SK-N-SH (cell line): ENCODE results near the gene COX7A1. TPM values are rescaled to one million over a fixed set of nuclear protein-coding genes. Genes with fewer than 3 reads are reported as not detected.

Experiments used
- CTCF ChIA-PET: fragments of 300-600, 350-600 bp; formaldehyde crosslinking; extraction: SDS; loops from one replicate; lab custom pipeline; 2021; lab: Yijun Ruan, JAX
- POLR2A ChIA-PET: fragments of 350-600 bp; sonication (Branson Sonifier 250); formaldehyde crosslinking; extraction: SDS; loops from one replicate; lab custom pipeline; 2020; ENCODE audit warnings: antibody characterized with exemption, inconsistent platforms; lab: Yijun Ruan, JAX
- DNase-seq: peaks from one replicate; pipeline ENCODE4 v3.0.0; 2012
- H2AFZ ChIP-seq: fragments of 200-600 bp; sonication (generic); 2 replicates; pipeline ENCODE4 v1.8.1; 2016; ENCODE audit warnings: antibody characterized with exemption, mild to moderate bottlenecking, low read depth
- H3F3A ChIP-seq: fragments of 200-600 bp; sonication (generic); replicated peaks from 2 replicates; pipeline ENCODE3; 2016; ENCODE audit warnings: antibody characterized with exemption, mild to moderate bottlenecking; ENCODE audit not compliant: insufficient read depth
- H3K27ac ChIP-seq, 2 experiments: fragments of 200-500 bp in 1 of 2; fragments of 200-600 bp in 1 of 2; sonication (Bioruptor generic) in 1 of 2; sonication (generic), shearing (Covaris generic) in 1 of 2; 2 replicates each; pipeline versions ENCODE4 v1.5.1 to v1.6.1; 2014 to 2016; ENCODE audit warnings: low read depth in 2 of 2, inconsistent platforms in 1 of 2, low read length in 1 of 2, mild to moderate bottlenecking in 1 of 2, mixed read lengths in 1 of 2
- H3K27me3 ChIP-seq: fragments of 200-600 bp; sonication (generic), shearing (Covaris generic); 2 replicates; pipeline ENCODE4 v1.6.1; 2016; ENCODE audit warnings: mixed run types; ENCODE audit not compliant: insufficient read depth
- H3K36me3 ChIP-seq, 2 experiments: fragments of 200-500 bp in 1 of 2; fragments of 200-600 bp in 1 of 2; sonication (Bioruptor generic) in 1 of 2; sonication (generic) in 1 of 2; replicated peaks in 1 of 2; 2 replicates each; pipeline versions ENCODE3 to v1.5.1; 2014 to 2016; ENCODE audit warnings: low read length in 1 of 2, mild to moderate bottlenecking in 1 of 2; ENCODE audit not compliant: insufficient read depth in 2 of 2, control insufficient read depth in 1 of 2
- H3K4me1 ChIP-seq, 2 experiments: fragments of 200-500 bp in 1 of 2; fragments of 200-600 bp in 1 of 2; sonication (Bioruptor generic) in 1 of 2; sonication (generic), shearing (Covaris generic) in 1 of 2; 2 replicates each; pipeline versions ENCODE4 v1.5.1 to v1.6.1; 2014 to 2016; ENCODE audit warnings: low read depth in 1 of 2, low read length in 1 of 2, mixed run types in 1 of 2; ENCODE audit not compliant: insufficient read depth in 2 of 2, control insufficient read depth in 1 of 2
- H3K4me2 ChIP-seq: fragments of 200-600 bp; sonication (generic), shearing (Covaris generic); 2 replicates; pipeline ENCODE4 v1.6.1; 2017; ENCODE audit warnings: mixed run types
- H3K4me3 ChIP-seq, 2 experiments: fragments of 200-500 bp in 1 of 2; fragments of 200-600 bp in 1 of 2; sonication (Bioruptor generic) in 1 of 2; sonication (generic), shearing (Covaris generic) in 1 of 2; 2 replicates each; pipeline versions ENCODE4 v1.5.1 to v1.8.1; 2014 to 2016; ENCODE audit warnings: low read depth in 2 of 2, inconsistent platforms in 1 of 2, low read length in 1 of 2, mild to moderate bottlenecking in 1 of 2, mixed read lengths in 1 of 2, moderate library complexity in 1 of 2
- H3K79me2 ChIP-seq: fragments of 200-600 bp; sonication (generic); 2 replicates; pipeline ENCODE4 v1.8.1; 2017; ENCODE audit warnings: mild to moderate bottlenecking; ENCODE audit not compliant: insufficient read depth
- H3K9ac ChIP-seq: fragments of 200-600 bp; sonication (generic); 2 replicates; pipeline ENCODE4 v1.6.1; 2017; ENCODE audit warnings: mixed run types
- H3K9me2 ChIP-seq: fragments of 200-600 bp; sonication (generic); 2 replicates; pipeline ENCODE4 v1.6.1; 2017; ENCODE audit warnings: mixed run types
- H3K9me3 ChIP-seq: fragments of 200-600 bp; sonication (generic); 2 replicates; pipeline ENCODE4 v1.6.1; 2017; ENCODE audit warnings: mixed run types, mild to moderate bottlenecking, moderate library complexity
- H4K20me1 ChIP-seq: fragments of 200-600 bp; sonication (generic); 2 replicates; pipeline ENCODE4 v1.6.1; 2017; ENCODE audit warnings: mild to moderate bottlenecking, mixed run types; ENCODE audit not compliant: insufficient read depth
- FOSL2 ChIP-seq: IDR thresholded peaks from 2 replicates; pipeline ENCODE4 v1.4.0; 2012; ENCODE audit warnings: low read depth, mild to moderate bottlenecking, moderate library complexity, borderline replicate concordance
- FOXJ3 ChIP-seq: sonication (generic); formaldehyde crosslinking; IDR thresholded peaks from 2 replicates; pipeline ENCODE4 v1.5.1; 2020; ENCODE audit warnings: mild to moderate bottlenecking, missing genetic modification reagents
- NRF1 ChIP-seq: IDR thresholded peaks from 2 replicates; pipeline ENCODE4 v1.6.1; 2012; ENCODE audit warnings: low read depth, mild to moderate bottlenecking, low read length
- RXRA ChIP-seq: IDR thresholded peaks from 2 replicates; pipeline ENCODE4 v1.4.0; 2012; ENCODE audit warnings: low read depth, mild to moderate bottlenecking, borderline replicate concordance
- SIN3A ChIP-seq: IDR thresholded peaks from 2 replicates; pipeline ENCODE4 v1.6.1; 2012; ENCODE audit warnings: low read depth, mild to moderate bottlenecking, low read length, moderate library complexity, borderline replicate concordance
- WGBS: methylation state at CpG from one replicate; pipeline ENCODE4 v1.1.6; 2017; ENCODE audit warnings: low lambda C conversion rate; 5-methylcytosine and 5-hydroxymethylcytosine counted together
- polyA plus RNA-seq, 3 experiments: library from polyadenylated mRNA; depleted of rRNA; stranded (reverse); fragments of >200 nt; gene quantifications; 2 replicates each; pipeline ENCODE4 v1.2.3, GENCODE V29; 2012
- TF ChIP-seq, protein P1 (sequence below): IDR thresholded peaks from 2 replicates; pipeline ENCODE4 v1.4.0; 2012; ENCODE audit warnings: low read depth
- TF ChIP-seq, protein P2 (sequence below): IDR thresholded peaks from 2 replicates; pipeline ENCODE4; 2012
- TF ChIP-seq, protein P3 (sequence below): IDR thresholded peaks from 2 replicates; pipeline ENCODE4 v1.4.0; 2012; ENCODE audit warnings: low read depth, borderline replicate concordance
- TF ChIP-seq, protein P4 (sequence below): fragments of 150-350 bp; IDR thresholded peaks from 2 replicates; pipeline ENCODE4 v1.6.1; 2017; ENCODE audit warnings: antibody characterized with exemption, low read length, low read depth, borderline replicate concordance
- TF ChIP-seq, protein P5 (sequence below): IDR thresholded peaks from 2 replicates; pipeline ENCODE4 v1.4.0; 2012; ENCODE audit warnings: low read depth, borderline replicate concordance

The COX7A1 gene
- polyA plus RNA-seq, 1 of the 3 experiments (the other 2 are of a cell fraction), result not detected

DNA sequence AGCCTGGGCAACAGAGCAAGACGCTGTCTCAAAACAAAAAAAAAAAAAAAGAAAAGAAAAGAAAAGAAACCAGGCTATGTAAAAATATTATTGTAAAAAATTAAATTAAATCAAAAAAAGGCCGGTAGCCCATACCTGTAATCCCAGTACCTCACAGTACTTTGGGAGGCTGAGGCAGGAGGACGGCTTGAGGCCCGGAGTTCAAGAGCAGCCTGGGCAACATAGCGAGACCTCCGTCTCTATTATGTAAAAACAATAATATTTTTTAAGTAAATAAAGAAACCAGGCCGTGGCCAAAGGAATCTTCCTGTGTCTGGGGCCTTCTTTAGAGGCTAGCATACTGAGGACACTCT lies 13.2 kb downstream of the COX7A1 start:
- Histone ChIP-seq H3K4me3 (peak overlapping the region; percentile 80 to 90; a peak in 3 of 4 replicates), H3K79me2 (peaks cover 33% of the 10 kb centered on the region), H3K27me3 (no peaks in the 10 kb centered on the region), H3K9ac (peak overlapping the region; percentile 97), H3K27ac (peak overlapping the region; percentile 87 to 93), H3K36me3 (peaks cover 11 to 19% of the 10 kb centered on the region in 2 experiments), H2AFZ (no peak overlapping the region; the same call in 1 of the 2 replicates), H3K9me2 (no peaks in the 10 kb centered on the region), H3K9me3 (no peaks in the 10 kb centered on the region), H3K4me1 (peaks cover 14% of the 10 kb centered on the region in 2 experiments; a peak in 3 of 4 replicates), H4K20me1 (peaks cover 23% of the 10 kb centered on the region), H3K4me2 (peak overlapping the region; percentile 89), H3F3A (peaks cover 19% of the 10 kb centered on the region)
- 53% methylated on average over 7 of the region's 7 CpGs for WGBS
- TF ChIP-seq RXRA (no peak), FOSL2 (no peak), FOXJ3 (CRISPR knock-in tag) (no peak), NRF1 (no peak), SIN3A (no peak)
- TF ChIP-seq, protein P1, sequence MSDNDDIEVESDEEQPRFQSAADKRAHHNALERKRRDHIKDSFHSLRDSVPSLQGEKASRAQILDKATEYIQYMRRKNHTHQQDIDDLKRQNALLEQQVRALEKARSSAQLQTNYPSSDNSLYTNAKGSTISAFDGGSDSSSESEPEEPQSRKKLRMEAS, result no peak
- TF ChIP-seq, protein P2, sequence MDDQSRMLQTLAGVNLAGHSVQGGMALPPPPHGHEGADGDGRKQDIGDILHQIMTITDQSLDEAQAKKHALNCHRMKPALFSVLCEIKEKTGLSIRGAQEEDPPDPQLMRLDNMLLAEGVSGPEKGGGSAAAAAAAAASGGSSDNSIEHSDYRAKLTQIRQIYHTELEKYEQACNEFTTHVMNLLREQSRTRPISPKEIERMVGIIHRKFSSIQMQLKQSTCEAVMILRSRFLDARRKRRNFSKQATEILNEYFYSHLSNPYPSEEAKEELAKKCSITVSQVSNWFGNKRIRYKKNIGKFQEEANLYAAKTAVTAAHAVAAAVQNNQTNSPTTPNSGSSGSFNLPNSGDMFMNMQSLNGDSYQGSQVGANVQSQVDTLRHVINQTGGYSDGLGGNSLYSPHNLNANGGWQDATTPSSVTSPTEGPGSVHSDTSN, result no peak
- TF ChIP-seq, protein P3, sequence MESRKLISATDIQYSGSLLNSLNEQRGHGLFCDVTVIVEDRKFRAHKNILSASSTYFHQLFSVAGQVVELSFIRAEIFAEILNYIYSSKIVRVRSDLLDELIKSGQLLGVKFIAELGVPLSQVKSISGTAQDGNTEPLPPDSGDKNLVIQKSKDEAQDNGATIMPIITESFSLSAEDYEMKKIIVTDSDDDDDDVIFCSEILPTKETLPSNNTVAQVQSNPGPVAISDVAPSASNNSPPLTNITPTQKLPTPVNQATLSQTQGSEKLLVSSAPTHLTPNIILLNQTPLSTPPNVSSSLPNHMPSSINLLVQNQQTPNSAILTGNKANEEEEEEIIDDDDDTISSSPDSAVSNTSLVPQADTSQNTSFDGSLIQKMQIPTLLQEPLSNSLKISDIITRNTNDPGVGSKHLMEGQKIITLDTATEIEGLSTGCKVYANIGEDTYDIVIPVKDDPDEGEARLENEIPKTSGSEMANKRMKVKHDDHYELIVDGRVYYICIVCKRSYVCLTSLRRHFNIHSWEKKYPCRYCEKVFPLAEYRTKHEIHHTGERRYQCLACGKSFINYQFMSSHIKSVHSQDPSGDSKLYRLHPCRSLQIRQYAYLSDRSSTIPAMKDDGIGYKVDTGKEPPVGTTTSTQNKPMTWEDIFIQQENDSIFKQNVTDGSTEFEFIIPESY, result no peak
- TF ChIP-seq, protein P4, sequence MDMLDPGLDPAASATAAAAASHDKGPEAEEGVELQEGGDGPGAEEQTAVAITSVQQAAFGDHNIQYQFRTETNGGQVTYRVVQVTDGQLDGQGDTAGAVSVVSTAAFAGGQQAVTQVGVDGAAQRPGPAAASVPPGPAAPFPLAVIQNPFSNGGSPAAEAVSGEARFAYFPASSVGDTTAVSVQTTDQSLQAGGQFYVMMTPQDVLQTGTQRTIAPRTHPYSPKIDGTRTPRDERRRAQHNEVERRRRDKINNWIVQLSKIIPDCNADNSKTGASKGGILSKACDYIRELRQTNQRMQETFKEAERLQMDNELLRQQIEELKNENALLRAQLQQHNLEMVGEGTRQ, result no peak
- TF ChIP-seq, protein P5, sequence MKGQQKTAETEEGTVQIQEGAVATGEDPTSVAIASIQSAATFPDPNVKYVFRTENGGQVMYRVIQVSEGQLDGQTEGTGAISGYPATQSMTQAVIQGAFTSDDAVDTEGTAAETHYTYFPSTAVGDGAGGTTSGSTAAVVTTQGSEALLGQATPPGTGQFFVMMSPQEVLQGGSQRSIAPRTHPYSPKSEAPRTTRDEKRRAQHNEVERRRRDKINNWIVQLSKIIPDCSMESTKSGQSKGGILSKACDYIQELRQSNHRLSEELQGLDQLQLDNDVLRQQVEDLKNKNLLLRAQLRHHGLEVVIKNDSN, result no peak
- ChIA-PET POLR2A (interaction anchor here (1.5 kb wide), 1 partner anchor 11 kb away, joined by 5 read pairs; no protein-coding TSS in a partner anchor), CTCF (interaction anchor here (1.6 kb wide), 1 partner anchor 11 kb away, joined by 6 read pairs; no protein-coding TSS in a partner anchor)
- DNase-seq, result no peak
